HG03280 (cell line): ENCODE results near the gene CD47.

Source experiments
- ATAC-seq: cut with Tn5 transposase; IDR thresholded peaks from one replicate; pipeline ENCODE4 v1.9.1; 2021; ENCODE audit warnings: mild to moderate bottlenecking, moderate library complexity; ENCODE audit not compliant: unreplicated experiment

Gene CD47

GRCh38 chr3:108021131-108021530 is 69.7 kb downstream of the CD47 start:
- no peak for ATAC-seq

- no peak for ATAC-seq
Observed at GRCh38 chr3:108018552-108018951, 72.3 kb downstream of the CD47 start.

- ATAC-seq: no peak
Observed at GRCh38 chr3:108017587-108017986, 73.2 kb downstream of the CD47 start.

- ATAC-seq: no peak
Observed at GRCh38 chr3:108014943-108015342, 75.9 kb downstream of the CD47 start.

- no peak for ATAC-seq
Observed at GRCh38 chr3:108013141-108014055, 77.4 kb downstream of the CD47 start.

GRCh38 chr3:108012304-108012703 is 78.5 kb downstream of the CD47 start:
- no peak for ATAC-seq

GRCh38 chr3:108011616-108012015 is 79.2 kb downstream of the CD47 start:
- no peak for ATAC-seq

- no peak for ATAC-seq
Observed at GRCh38 chr3:108008931-108009639, 81.7 kb downstream of the CD47 start.

- no peak for ATAC-seq
Observed at GRCh38 chr3:108008106-108008505, 82.7 kb downstream of the CD47 start.

GRCh38 chr3:108006881-108007331 is 83.9 kb downstream of the CD47 start:
- no peak for ATAC-seq

GRCh38 chr3:108006077-108006771 is 84.6 kb downstream of the CD47 start:
- no peak for ATAC-seq

- ATAC-seq: no peak
Observed at GRCh38 chr3:108004647-108005046, 86.2 kb downstream of the CD47 start.

- no peak for ATAC-seq
Observed at GRCh38 chr3:108001457-108001856, 89.4 kb downstream of the CD47 start.

GRCh38 chr3:107999215-107999775 is 91.5 kb downstream of the CD47 start:
- no peak for ATAC-seq

GRCh38 chr3:107997671-107998070 is 93.2 kb downstream of the CD47 start:
- ATAC-seq: no peak

GRCh38 chr3:107995823-107996222 is 95.0 kb downstream of the CD47 start:
- ATAC-seq: no peak

GRCh38 chr3:107994956-107995715 is 95.7 kb downstream of the CD47 start:
- no peak for ATAC-seq

- ATAC-seq: no peak
Observed at GRCh38 chr3:107994181-107994580, 96.7 kb downstream of the CD47 start.

- ATAC-seq: no peak
Observed at GRCh38 chr3:107993771-107994170, 97.1 kb downstream of the CD47 start.
